HCT116 (cell line): Measurements from ENCODE around the gene TMEM132D.

Source experiments
- CBX3 ChIP-seq: IDR thresholded peaks from 2 replicates; pipeline ENCODE4 v1.6.1; 2012; ENCODE audit warnings: low read depth
- EZH2 ChIP-seq: fragments of 200-600 bp; sonication (generic); IDR thresholded peaks from 2 replicates; pipeline ENCODE4 v1.6.1; 2017; ENCODE audit warnings: antibody characterized with exemption, mixed run types
- JUND ChIP-seq: IDR thresholded peaks from 2 replicates; pipeline ENCODE4 v1.6.1; 2012
- POLR2A ChIP-seq: IDR thresholded peaks from 2 replicates; pipeline ENCODE4 v1.7.0; 2011; ENCODE audit warnings: borderline replicate concordance; ENCODE audit not compliant: insufficient read depth, insufficient read length; ENCODE audit errors: extremely low read depth
- POLR2AphosphoS5 ChIP-seq: IDR thresholded peaks from 2 replicates; pipeline ENCODE4 v1.6.1; 2011; ENCODE audit warnings: mild to moderate bottlenecking, low read depth, low read length, moderate library complexity
- RAD21 ChIP-seq: IDR thresholded peaks from 2 replicates; pipeline ENCODE4 v1.6.1; 2012; ENCODE audit warnings: low read depth, mild to moderate bottlenecking
- SP1 ChIP-seq: IDR thresholded peaks from 2 replicates; pipeline ENCODE4 v1.6.1; 2012; ENCODE audit warnings: low read depth
- TCF7L2 ChIP-seq: IDR thresholded peaks from 2 replicates; pipeline ENCODE4 v1.7.0; 2011; ENCODE audit warnings: borderline replicate concordance, inconsistent platforms; ENCODE audit not compliant: insufficient read depth, insufficient read length; ENCODE audit errors: extremely low read depth
- ZFX ChIP-seq: fragments of 450-650 bp; IDR thresholded peaks from 2 replicates; pipeline ENCODE4 v1.6.1; 2017
- TF ChIP-seq, protein P1 (sequence below), 3 experiments: fragments of 200-600 bp in 1 of 3; sonication (generic) in 1 of 3; IDR thresholded peaks in 2 of 3; conservative IDR thresholded peaks in 1 of 3; 2 replicates each; pipeline ENCODE4 v1.5.1; 2012 to 2017; ENCODE audit warnings: low read depth in 2 of 3, low read length in 2 of 3, antibody characterized with exemption in 1 of 3, borderline replicate concordance in 1 of 3, control low read depth in 1 of 3, mild to moderate bottlenecking in 1 of 3, mixed read lengths in 1 of 3, mixed run types in 1 of 3, moderate library complexity in 1 of 3; ENCODE audit not compliant: insufficient read depth in 1 of 3
- TF ChIP-seq, protein P2 (sequence below): IDR thresholded peaks from 2 replicates; pipeline ENCODE4 v1.6.1; 2012
- TF ChIP-seq, protein P3 (sequence below): IDR thresholded peaks from 2 replicates; pipeline ENCODE4 v1.6.1; 2012
- TF ChIP-seq, protein P4 (sequence below): IDR thresholded peaks from 2 replicates; pipeline ENCODE4 v1.6.1; 2011; ENCODE audit warnings: mild to moderate bottlenecking, low read length, moderate library complexity; ENCODE audit not compliant: insufficient replicate concordance; ENCODE audit errors: extremely low read depth

DNA sequence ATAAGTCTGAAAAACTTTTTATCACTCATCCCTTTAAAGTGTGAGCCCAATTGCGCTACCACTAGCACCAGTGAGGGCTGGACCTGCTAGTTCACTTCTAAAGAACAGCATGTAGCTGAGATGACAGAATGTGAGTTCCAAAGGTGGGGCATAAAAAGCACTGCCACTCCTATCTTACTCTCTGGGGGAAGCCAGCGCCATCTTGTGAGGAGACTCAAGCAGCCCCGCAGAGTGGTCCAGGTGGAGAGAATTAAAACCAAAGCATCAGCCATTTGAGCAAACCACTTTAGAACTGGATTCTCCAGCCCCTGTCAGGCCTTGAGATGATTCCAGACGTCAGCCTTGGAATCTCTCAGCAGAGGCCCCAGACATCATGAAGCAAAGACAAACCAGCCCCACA is 39.9 kb downstream of the TMEM132D start:
- TF ChIP-seq, protein P1, sequence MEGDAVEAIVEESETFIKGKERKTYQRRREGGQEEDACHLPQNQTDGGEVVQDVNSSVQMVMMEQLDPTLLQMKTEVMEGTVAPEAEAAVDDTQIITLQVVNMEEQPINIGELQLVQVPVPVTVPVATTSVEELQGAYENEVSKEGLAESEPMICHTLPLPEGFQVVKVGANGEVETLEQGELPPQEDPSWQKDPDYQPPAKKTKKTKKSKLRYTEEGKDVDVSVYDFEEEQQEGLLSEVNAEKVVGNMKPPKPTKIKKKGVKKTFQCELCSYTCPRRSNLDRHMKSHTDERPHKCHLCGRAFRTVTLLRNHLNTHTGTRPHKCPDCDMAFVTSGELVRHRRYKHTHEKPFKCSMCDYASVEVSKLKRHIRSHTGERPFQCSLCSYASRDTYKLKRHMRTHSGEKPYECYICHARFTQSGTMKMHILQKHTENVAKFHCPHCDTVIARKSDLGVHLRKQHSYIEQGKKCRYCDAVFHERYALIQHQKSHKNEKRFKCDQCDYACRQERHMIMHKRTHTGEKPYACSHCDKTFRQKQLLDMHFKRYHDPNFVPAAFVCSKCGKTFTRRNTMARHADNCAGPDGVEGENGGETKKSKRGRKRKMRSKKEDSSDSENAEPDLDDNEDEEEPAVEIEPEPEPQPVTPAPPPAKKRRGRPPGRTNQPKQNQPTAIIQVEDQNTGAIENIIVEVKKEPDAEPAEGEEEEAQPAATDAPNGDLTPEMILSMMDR (IDR thresholded peaks at IDR 0.05 in 2 of 3, conservative IDR thresholded peaks at IDR 0.05 in 1 of 3; ENCODE audit: borderline replicate concordance in 1 of 3, insufficient read depth in 1 of 3, low read depth in 2 of 3, low read length in 2 of 3) = no peak
- TF ChIP-seq EZH2 (no peak), POLR2AphosphoS5 (no peak), RAD21 (no peak), POLR2A (no peak), SP1 (no peak), CBX3 (no peak), ZFX (no peak), JUND (no peak), TCF7L2 (no peak)
- TF ChIP-seq, protein P2, sequence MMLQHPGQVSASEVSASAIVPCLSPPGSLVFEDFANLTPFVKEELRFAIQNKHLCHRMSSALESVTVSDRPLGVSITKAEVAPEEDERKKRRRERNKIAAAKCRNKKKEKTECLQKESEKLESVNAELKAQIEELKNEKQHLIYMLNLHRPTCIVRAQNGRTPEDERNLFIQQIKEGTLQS = no peak
- TF ChIP-seq, protein P3, sequence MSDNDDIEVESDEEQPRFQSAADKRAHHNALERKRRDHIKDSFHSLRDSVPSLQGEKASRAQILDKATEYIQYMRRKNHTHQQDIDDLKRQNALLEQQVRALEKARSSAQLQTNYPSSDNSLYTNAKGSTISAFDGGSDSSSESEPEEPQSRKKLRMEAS = no peak
- TF ChIP-seq, protein P4, sequence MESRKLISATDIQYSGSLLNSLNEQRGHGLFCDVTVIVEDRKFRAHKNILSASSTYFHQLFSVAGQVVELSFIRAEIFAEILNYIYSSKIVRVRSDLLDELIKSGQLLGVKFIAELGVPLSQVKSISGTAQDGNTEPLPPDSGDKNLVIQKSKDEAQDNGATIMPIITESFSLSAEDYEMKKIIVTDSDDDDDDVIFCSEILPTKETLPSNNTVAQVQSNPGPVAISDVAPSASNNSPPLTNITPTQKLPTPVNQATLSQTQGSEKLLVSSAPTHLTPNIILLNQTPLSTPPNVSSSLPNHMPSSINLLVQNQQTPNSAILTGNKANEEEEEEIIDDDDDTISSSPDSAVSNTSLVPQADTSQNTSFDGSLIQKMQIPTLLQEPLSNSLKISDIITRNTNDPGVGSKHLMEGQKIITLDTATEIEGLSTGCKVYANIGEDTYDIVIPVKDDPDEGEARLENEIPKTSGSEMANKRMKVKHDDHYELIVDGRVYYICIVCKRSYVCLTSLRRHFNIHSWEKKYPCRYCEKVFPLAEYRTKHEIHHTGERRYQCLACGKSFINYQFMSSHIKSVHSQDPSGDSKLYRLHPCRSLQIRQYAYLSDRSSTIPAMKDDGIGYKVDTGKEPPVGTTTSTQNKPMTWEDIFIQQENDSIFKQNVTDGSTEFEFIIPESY = no peak
